ENCODE results near the gene ZNF333.
"Not testable (repeated sequence)": the region's sequence is repeated elsewhere in the genome, so short reads cannot be mapped to it uniquely, and the experiment has no call there.

ZNF333 gene

GRCh38 chr19:14695471-14695870 is 5.6 kb downstream of the ZNF333 start:
- in situ Hi-C loops (cut with MboI; ENCODE audit: low sequenced_read_pairs): no loop called here

- in situ Hi-C loops (cut with MboI; ENCODE audit: low sequenced_read_pairs): no loop called here
Observed at GRCh38 chr19:14699641-14700040, 9.8 kb downstream of the ZNF333 start.

- in situ Hi-C loops (cut with MboI; ENCODE audit: low sequenced_read_pairs): no loop called here
Observed at GRCh38 chr19:14700711-14701375, 11.0 kb downstream of the ZNF333 start.

GRCh38 chr19:14703833-14704232 is 14.0 kb downstream of the ZNF333 start:
- in situ Hi-C loops (cut with MboI; ENCODE audit: low sequenced_read_pairs): no loop called here

- in situ Hi-C loops (cut with MboI; ENCODE audit: low sequenced_read_pairs): no loop called here
Observed at GRCh38 chr19:14704450-14704849, 14.6 kb downstream of the ZNF333 start.

GRCh38 chr19:14715841-14716240 is 26.0 kb downstream of the ZNF333 start:
- in situ Hi-C loops (cut with MboI; ENCODE audit: low sequenced_read_pairs): no loop called here

GRCh38 chr19:14718522-14719116 is 28.8 kb downstream of the ZNF333 start:
- in situ Hi-C loops (cut with MboI; ENCODE audit: low sequenced_read_pairs): no loop called here

GRCh38 chr19:14719162-14719561 is 29.3 kb downstream of the ZNF333 start:
- in situ Hi-C loops (cut with MboI; ENCODE audit: low sequenced_read_pairs): no loop called here

- in situ Hi-C loops (cut with MboI; ENCODE audit: low sequenced_read_pairs): no loop called here
Observed at GRCh38 chr19:14722127-14722526, 32.3 kb downstream of the ZNF333 start.

GRCh38 chr19:14728595-14728994 is 38.7 kb downstream of the ZNF333 start:
- in situ Hi-C loops (cut with MboI; ENCODE audit: low sequenced_read_pairs): no loop called here

- in situ Hi-C loops (cut with MboI; ENCODE audit: low sequenced_read_pairs): no loop called here
Observed at GRCh38 chr19:14731200-14731599, 41.4 kb downstream of the ZNF333 start.

GRCh38 chr19:14732510-14732909 is 42.7 kb downstream of the ZNF333 start:
- in situ Hi-C loops (cut with MboI; ENCODE audit: low sequenced_read_pairs): no loop called here

- in situ Hi-C loops (cut with MboI; ENCODE audit: low sequenced_read_pairs): no loop called here
Observed at GRCh38 chr19:14733574-14733973, 43.7 kb downstream of the ZNF333 start.

GRCh38 chr19:14735915-14736314 is 46.1 kb downstream of the ZNF333 start:
- in situ Hi-C loops (cut with MboI; ENCODE audit: low sequenced_read_pairs): no loop called here

- in situ Hi-C loops (cut with MboI; ENCODE audit: low sequenced_read_pairs): no loop called here
Observed at GRCh38 chr19:14746886-14747285, 57.0 kb downstream of the ZNF333 start.

- in situ Hi-C loops (cut with MboI; ENCODE audit: low sequenced_read_pairs): no loop called here
Observed at GRCh38 chr19:14748601-14749000, 58.8 kb downstream of the ZNF333 start.

- in situ Hi-C loops (cut with MboI; ENCODE audit: low sequenced_read_pairs): no loop called here
Observed at GRCh38 chr19:14758816-14759215, 69.0 kb downstream of the ZNF333 start.

GRCh38 chr19:14761607-14762006 is 71.8 kb downstream of the ZNF333 start:
- in situ Hi-C loops (cut with MboI; ENCODE audit: low sequenced_read_pairs): no loop called here

- in situ Hi-C loops (cut with MboI; ENCODE audit: low sequenced_read_pairs): no loop called here
Observed at GRCh38 chr19:14762111-14762510, 72.3 kb downstream of the ZNF333 start.

- in situ Hi-C loops (cut with MboI; ENCODE audit: low sequenced_read_pairs): no loop called here
Observed at GRCh38 chr19:14763497-14764145, 73.8 kb downstream of the ZNF333 start.

- in situ Hi-C loops (cut with MboI; ENCODE audit: low sequenced_read_pairs): no loop called here
Observed at GRCh38 chr19:14764401-14764800, 74.6 kb downstream of the ZNF333 start.

- in situ Hi-C loops (cut with MboI; ENCODE audit: low sequenced_read_pairs): not testable (repeated sequence)
Observed at GRCh38 chr19:14765403-14765802, 75.6 kb downstream of the ZNF333 start.

Measured in hTERT RPE-1 (cell line).